Left forelimb (tissue), 1 donor: ENCODE data around the gene CPA4.

ENCODE experiments used
- DNase-seq: peaks from one replicate; pipeline ENCODE4 v3.0.0-alpha.2; 2018; ENCODE audit warnings: low spot score

Gene CPA4

DNA sequence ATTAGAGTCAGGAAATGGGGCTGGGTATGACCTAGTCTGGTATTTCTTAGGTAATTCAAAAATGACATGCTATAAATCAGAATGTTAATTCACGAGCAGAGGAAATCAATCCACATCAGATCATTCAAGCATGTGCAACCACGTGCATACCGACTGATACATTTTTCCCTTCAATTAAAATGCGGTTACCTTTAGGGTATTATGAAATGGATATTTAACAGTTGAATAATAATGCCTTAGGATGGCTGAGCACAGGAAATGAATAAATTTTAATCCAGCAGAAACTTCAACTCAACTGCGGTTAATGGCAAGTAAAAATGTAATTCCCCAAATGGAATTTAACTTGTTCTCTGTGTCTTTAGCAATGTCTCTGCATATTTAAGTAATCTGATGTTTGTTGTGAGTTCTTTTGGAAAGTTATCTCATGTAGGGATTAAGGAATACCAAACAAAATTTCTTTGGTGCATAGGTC, 17.1 kb upstream of the CPA4 start:
- DNase-seq: no peak

DNA sequence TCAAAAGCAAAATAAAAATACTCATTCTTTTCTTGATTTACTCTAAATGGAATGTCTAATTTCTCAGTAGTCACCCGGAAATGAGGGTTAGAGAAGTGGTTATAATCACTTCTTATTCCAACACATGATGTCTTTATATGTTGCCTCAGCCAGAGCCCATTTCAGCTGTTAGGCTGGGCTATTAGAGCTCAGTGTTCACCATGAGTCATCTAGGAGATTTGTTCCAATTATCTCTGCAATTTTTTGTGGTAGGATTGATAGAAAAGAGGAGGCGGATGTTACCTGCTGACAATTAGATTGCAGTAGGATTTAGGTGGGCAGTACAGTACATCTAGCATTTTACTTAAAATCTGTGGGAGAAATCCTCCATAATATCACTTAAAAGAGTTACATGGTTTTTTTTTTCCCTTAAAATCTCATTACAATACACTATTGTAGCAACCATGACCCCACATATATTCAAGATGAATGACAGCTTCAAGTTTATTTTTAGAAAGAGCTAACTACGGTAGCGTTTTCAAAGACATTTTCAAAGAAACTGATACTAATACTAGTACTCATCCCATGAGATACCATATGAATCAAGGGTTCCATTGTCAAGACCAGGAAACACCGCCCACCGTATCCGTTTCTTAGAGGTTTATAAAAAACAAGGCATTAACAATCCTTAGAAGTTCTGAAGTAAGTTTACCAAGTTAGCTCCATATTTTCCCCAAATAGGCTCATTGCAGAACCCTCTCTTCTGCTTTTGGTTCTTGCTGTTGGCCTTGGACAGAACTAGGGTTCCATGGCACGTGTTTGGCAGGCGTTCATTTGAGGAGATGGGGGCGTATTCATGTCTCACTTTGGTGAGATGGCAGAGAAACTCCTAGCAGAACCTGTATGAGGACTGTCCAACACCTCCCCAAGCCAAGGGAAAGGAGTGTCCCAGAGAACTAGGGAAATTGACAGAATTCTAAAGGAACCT, 15.9 kb upstream of the CPA4 start:
- no peak for DNase-seq

DNA sequence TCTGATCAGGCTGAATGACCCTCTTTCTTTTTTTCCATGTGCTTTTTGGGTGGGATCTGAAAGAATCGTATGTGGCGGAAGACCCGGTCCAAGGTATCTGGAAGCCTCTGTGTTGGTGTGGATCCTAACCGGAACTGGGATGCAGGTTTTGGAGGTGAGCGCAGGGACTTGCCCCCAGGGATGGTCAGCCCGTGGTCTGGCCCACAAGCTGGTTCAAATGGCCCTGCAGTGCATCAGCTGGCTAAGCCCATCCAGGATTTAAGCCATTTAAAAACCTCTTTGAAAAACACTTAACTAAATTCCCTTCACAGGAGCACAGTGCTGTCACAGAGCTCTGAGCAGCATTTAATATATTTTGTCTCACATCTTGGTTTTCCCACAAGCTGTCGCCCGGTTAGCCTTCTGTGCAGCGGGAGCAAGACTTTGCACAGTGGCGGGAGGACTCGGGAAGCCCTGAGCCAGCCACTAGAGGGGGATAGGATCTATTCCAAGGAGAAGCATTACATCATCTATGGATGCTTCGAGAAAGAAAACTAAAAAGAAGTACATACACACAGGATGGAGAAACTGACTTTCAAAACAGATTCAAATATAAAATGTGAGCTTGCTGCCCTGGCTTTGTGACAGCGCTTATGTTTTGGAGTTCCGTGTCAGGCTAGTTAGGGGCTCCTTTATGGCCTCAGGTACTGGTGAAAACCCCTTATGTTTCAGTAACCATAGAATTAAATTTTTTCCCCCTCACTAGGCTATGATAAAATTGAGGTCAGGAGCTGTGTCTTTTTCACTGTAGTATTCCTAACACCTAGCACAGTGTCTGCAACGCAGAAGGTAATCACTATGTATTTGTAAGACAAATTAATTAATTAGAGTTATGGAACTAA, 15.0 kb upstream of the CPA4 start:
- DNase-seq: peak; percentile 83

DNA sequence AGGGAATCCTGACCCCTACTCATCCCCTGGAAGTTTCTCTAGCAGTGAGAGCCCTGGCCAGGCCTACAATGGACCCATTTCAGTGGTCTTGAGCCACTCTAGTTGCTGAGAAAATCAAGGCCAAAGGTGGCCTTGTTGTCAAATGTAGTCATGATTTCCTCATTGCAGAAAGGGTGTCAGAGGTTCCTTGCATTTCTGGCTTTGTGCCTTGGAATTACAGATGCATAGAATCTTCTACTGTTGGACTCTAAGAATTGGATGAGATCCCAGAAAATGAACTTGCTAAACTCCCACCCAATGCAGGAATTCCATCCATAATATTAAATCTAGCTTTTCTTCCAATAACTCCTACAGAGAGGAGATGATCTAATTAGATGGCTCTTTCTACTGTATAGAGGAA, 14.1 kb upstream of the CPA4 start:
- no peak for DNase-seq

DNA sequence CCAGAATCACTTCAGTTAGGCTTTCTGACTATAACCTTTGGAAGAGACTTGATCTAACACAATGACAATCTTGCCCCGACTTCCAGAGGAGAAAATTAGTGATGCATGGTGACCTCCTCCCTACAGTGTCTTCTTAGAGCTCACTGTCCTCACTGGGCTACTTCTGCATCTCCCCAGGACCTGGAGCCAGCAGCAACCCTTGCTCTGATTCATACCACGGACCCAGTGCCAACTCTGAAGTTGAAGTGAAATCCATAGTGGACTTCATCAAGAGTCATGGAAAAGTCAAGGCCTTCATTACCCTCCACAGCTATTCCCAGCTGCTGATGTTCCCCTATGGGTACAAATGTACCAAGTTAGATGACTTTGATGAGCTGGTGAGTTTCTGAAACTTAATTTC, 13.7 kb upstream of the CPA4 start:
- no peak for DNase-seq

DNA sequence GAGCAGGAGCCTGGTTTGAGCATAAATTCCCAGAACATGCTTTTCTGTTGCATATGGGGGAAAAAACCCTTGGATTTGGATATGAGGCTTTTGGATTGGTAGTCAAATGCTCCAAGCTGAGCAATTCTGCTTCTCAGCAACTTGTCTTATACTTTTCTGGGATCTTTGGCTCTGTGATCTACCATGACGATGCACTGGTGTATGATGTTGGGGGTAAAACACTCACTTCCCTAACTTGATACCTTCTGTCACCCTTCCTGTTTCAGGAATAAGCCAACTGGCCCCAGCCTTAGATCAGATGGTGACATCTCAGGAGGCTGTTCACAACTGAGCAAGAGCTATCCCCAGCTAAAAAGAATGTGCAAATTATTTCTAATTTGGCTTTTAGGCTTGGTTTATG, 13.1 kb upstream of the CPA4 start:
- DNase-seq: no peak

DNA sequence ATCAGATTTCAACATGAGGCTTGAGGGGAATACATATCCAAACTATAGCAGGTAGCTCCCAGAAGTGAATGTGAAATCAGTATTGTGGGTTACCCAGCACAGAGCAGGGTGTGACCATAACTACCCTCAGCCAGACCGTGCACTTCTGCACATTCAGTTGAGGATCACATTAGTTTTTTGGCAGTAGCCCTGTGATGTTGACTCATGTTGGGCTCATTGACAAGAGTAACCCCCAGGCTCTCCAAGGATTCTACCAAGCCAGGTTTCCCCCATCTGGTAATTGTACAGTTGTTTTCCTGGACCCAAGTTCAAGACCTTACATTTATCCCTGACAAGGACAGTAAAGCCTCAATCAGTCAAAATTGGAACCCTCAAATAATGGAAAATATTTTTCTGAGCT, 11.7 kb upstream of the CPA4 start:
- DNase-seq: peak; percentile 76

DNA sequence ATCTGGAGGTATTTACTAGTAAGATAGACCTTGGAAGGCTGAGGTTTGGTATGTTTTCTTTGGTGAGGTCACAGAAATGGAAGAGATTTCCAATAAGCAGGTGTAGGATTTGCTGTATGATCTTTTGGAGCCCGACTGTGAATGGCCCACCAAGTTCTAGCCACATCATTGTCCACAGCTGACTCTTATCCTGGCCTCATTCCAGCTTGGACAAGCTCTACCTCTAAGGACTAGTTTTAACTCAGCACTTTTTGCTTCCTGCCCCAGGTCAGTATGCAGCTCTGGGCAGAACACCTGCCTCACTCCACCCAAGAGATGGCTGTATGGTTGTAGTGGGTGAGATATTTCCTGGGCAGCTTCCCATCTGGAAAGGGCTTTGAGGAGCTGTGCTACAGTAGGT, 6.1 kb upstream of the CPA4 start:
- no peak for DNase-seq

DNA sequence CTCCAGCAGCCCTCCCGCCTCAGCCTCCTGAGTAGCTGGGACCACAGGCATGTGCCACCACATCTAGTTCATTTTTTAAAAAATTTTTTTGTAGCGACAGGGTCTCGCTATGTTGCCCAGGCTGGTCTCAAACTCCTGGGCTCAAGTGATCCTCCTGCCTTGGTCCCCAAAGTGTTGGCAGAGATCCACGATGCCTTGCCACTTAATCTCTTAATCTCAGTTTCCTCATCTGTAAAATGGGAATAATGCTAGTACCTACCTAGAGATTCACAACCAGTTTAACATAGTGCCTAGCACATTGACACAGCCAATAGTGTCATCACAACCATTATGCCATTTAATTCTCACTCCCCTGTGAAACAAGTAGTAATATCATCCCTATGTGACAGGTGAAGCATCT, 4.8 kb upstream of the CPA4 start:
- no peak for DNase-seq

DNA sequence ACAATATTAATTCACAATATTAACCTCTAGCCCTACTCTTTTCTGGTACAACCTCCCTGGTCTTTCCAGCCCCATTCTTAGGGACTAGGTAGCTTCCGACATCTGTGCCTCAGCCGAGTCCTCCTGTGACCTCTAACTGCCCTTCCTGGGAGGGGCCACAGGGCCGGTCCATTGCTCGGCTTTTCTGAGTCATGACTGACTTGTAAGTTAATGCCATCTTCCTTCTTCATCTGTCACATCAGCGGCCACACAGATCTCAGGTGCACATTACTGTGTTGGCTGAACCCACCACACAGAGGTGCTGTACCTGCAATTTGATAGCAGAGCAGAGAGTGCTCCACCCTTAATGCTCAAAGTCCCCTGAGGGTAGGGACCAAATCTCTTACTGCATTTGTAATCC, 4.1 kb upstream of the CPA4 start:
- DNase-seq: no peak

DNA sequence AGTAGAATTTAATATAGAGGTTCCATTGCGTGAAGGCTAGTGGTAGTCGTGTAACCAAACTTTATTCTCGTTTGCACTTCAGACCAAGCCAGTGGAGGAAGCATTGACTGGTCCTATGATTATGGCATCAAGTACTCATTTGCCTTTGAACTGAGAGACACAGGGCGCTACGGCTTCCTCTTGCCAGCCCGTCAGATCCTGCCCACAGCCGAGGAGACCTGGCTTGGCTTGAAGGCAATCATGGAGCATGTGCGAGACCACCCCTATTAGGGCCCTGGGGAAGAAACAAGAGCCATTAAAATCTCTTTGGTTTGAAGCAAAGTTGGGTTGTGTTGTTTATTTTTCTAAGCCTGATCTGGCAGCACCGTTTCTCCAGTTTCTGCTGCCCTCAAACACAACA, 3.5 kb upstream of the CPA4 start:
- DNase-seq: no peak

DNA sequence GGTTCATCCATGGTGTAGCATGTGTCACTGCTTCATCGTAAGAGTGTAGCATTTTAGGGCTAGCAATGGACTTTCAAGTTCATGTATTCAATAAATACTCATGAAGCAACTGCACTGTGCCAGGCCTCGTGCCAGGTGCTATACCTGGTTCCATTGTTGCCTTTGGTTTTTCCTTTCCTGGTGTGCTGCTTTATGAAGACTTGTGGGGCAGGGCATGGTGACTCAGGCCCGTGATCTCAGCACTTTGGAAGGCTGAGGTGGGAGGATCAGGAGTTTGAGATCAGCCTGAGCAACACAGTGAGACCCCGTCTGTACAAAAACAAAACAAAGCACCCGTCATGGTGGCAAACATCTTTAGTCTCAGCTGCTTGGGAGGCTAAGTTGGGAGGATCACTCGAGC, 2.2 kb upstream of the CPA4 start:
- no peak for DNase-seq

DNA sequence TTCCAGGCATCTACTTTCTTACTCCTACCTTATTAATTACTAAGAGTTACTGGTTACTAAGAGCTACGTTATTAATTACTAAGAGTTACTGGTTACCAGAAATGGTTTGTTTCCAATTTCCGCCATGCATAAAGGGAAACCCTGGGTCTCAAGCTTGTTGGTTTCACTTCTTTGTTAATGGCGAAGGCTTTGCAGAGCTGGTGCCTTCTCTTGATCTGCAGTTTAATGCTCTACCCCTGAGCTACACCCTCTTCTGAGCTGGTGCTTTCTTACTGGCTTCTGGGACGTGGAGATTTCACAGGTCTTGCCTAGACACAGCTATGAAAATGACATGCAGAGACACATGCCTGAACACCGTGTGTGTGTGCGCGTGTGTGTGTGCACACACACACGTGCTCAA, 560 bp downstream of the CPA4 start:
- no peak for DNase-seq

DNA sequence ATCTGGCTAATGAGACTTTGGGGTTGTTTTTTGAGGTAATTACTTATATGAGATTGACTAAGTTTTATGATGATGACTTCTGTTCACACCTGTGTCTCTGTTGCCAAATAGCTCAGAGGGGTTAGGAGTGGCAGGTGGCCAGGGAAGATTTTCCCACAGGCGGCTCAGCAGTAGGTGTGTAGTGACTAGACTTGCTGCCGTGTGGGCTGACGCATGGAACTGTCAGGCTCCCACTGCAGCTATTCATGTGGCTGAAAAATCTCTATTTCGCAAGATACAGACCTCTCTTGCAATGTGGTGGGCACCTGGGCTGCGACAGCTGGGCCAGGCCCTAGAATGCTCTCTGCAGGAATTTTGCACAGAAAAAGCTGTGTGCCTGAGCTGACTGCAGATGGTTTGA, 1.4 kb downstream of the CPA4 start:
- DNase-seq: no peak

DNA sequence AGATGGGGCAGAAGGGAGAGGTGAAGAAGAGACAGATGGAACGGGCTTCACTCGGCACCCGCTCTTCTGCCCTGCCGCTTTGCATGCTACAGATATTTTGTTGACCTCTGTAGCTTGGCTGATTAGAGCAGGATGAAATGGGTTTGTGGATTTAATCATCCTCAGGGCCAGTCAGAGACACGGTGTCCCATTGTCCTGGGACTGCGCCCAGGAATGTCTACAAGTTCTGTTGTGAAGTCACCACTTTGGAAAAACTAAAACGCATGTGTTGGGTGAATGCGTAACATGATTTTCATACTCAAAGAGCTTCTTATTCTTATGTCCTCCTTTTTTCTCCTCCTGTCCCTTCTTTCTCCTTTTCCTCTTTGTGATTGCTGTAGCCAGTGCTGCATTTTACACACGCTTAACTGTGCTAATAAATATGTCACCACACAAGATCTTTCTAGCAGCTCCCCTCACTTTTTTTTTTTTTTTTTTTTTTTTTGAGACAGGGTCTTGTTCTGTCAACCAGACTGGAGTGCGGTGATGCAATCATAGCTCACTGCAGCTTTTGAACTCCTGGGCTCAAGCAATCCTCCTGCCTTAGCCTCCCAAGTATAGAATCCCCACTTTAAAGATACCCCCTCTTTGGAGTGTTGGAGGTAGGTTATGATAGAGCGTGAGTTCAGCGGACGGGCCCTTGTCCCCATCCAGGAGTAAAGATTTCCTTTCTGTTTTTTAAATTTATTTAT, 3.4 kb downstream of the CPA4 start:
- DNase-seq: no peak

DNA sequence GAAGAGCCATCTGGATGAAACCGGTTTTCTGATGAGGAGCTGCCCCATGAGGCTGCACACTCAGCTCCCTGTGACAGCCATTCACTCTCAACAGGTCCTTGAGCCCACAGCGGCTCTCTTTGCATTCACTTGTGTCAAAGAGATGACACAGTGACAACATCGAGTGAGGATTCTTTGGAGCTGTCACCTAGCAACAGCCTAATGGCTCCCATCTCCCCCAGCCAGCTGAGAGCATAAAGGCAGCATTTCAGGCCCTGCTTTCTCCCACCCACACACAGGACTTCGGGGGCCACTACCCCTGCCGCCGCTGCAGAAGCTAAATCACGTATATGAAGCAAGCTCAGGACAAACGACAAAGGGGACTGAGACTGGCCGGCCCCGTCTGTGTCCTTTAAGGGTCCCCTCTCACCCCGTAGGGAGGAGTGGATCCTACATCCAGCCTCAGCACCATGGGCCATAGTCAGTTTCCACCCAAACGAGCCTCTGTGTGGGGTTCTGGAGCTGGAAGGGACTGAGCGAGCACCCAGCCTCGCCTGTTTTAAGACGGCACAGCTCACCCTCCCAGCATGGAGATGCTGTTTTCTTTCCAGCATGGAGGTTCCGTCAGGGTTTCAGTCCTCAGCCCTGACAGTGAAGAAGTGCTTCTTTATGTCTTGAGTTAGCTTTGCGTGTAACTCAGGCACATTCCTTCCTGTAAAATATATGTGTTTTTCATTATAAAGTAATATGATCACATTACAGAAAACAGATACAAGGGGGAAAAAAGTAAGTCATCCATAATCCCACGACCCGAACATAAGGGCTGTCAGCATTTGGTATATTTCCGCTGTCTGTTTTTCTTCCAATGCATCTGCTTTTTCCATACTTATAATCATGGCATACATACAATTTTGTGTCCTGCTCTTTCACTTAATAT, 4.9 kb downstream of the CPA4 start:
- DNase-seq: no peak

DNA sequence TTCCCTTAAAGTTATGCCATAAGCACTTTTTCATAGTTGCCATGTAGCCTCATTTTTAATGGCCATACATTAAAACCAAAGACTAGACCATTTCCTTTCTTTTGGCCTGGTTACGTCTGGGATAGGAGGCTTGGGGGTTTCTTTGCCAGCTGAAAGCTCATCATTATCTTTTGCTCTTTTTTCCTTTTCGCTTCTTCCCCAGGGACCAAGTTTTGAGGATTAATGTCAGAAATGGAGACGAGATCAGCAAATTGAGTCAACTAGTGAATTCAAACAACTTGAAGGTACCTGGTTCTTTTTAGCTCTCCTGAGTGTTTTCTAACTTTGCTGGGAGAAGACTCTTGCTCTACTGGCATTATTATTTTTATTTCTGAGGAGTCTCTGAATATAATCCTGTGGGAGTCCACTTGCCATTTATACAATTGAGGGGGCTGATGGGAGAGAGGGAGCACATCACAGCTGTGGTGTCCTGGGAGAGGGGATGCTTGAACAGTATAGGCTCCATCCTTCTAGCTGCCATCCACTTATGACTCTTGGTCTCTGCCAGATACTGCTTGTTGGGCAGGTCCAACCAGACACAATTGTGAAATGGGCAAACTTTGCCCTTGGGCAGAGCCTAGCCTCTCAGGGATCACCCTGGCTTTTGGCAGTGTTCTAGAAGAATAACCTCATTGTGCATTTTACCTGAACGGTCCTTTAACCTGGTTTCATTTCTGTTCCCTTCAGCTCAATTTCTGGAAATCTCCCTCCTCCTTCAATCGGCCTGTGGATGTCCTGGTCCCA, 5.8 kb downstream of the CPA4 start:
- no peak for DNase-seq

DNA sequence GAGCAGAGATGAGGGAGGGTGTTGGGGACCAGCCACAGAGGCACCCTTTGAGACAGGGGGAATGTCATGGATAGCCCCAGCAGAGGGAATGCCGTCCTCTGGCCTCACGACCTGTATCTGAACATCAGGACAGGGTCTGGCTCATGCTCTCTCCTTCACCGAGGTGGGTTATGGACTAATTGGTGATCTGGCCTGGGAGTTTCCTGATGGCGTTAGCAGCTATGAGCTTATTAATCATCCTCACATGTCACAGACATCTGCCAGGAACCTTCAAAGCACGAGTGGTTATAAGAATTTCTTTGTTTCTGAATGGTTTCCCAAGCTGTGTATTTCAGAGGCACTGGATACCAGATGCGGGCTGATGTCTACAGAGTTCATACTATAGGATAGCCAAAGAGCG, 6.9 kb downstream of the CPA4 start:
- no peak for DNase-seq

DNA sequence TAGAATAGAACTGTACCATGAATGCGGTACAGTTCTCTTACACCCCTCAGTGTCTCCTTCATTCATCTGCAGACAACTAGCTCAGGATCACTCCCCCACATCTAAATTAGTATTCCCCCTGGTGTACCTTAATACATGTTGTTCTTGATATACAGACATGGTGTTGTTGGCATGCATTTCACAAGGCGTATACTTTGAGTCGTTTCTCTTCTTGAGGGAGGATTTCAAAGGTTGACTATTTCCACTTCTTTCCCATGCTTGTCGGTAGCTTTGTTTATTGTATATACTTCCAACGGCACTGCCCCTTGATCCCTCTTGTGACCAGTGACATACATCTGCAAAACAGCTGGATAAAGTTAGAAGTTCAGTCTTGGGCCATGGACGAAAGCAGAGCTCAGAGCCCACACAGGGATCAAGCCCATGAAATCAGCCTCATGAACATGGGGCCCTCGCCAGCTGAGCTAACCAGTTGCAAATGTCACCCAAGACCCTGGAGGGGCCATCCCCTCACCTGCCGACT, 8.6 kb downstream of the CPA4 start:
- DNase-seq: no peak

DNA sequence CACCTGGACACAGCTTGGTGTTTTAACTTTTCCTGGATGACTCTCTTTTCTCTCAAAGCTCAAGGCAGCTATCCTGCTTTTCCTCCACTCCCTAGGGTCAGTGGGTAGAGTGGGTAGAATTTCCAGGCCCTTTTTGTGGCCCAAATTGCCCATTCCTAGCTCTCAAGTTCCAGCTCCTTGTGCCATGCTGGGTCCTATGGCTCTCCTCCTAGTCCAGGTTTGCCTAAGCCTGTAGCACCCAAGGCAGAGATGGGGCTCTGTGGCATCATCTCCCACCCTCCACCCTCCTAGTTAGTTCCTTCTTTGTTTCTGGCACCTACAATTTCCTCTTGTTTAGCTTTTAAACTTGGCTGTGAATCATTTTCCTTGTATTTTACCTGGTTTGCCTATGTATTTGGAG, 9.7 kb downstream of the CPA4 start:
- no peak for DNase-seq
